Tibial nerve (tissue), 3 donors: ENCODE measurements around the gene AOC2.

Experiments
- CTCF ChIP-seq, 5 experiments: fragments of 200-600 bp in 3 of 5; fragments of 450-650 bp in 2 of 5; sonication (generic) in 3 of 5; IDR thresholded peaks; one replicate each; pipeline ENCODE4 v1.5.1; 2016 to 2019; ENCODE audit warnings: antibody characterized with exemption in 5 of 5, mild to moderate bottlenecking in 3 of 5, moderate library complexity in 2 of 5
- POLR2A ChIP-seq, 2 donors: fragments of 450-650 bp; IDR thresholded peaks; one replicate each; pipeline ENCODE4 v1.6.1; 2017; ENCODE audit warnings: antibody characterized with exemption in 2 of 2, mild to moderate bottlenecking in 2 of 2, moderate library complexity in 2 of 2

GRCh38 chr17:42853968-42854790 lies 9.8 kb downstream of the AOC2 start:
- TF ChIP-seq CTCF (IDR thresholded peaks at IDR 0.05) (no peak), POLR2A (IDR thresholded peaks at IDR 0.05) (no peak)
